Measurements from ENCODE around the gene KERA.

DNA sequence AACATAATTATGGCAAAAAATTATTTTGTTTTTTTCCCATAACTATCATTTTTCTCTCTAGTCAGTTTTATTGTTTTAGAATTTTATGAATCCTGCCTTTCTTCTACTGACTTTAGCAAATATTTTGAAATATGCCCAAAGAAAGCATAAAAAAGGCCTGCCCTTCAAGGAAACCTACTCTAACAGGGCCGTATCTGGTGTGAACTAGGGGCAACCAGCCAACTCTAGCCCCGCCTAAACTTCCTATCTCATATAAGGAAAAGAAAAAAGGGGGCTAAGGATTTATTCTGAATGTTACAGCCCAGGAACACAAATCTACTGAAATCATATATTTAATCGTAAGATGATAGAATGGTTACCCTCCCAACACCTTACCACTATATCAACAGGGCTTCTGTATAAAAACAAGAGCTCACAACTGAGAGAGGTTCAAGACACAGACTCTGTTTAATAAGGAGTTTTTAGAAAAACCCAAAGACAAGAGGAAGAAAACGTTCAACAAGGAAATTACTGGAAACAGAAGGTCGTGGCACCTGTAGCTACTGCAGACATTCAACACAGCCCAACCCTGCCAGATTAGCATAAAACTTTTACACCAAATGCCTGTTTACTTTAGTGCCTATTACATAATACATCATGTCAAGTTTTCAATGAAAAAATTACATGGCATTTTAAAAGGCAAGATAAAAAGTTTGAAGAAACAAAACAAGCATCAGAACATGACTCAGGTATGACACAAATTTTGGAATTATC is 40.1 kb downstream of the KERA start:
- TF ChIP-seq, protein P1, sequence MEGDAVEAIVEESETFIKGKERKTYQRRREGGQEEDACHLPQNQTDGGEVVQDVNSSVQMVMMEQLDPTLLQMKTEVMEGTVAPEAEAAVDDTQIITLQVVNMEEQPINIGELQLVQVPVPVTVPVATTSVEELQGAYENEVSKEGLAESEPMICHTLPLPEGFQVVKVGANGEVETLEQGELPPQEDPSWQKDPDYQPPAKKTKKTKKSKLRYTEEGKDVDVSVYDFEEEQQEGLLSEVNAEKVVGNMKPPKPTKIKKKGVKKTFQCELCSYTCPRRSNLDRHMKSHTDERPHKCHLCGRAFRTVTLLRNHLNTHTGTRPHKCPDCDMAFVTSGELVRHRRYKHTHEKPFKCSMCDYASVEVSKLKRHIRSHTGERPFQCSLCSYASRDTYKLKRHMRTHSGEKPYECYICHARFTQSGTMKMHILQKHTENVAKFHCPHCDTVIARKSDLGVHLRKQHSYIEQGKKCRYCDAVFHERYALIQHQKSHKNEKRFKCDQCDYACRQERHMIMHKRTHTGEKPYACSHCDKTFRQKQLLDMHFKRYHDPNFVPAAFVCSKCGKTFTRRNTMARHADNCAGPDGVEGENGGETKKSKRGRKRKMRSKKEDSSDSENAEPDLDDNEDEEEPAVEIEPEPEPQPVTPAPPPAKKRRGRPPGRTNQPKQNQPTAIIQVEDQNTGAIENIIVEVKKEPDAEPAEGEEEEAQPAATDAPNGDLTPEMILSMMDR (IDR thresholded peaks at IDR 0.05) = no peak
- no peak for TF ChIP-seq POLR2A (IDR thresholded peaks at IDR 0.05)

Data from right lobe of liver (tissue), 4 donors.